Astrocyte (in vitro differentiated cells and primary cell): ENCODE results near the gene B3GNT9. TPM values are rescaled to one million over a fixed set of nuclear protein-coding genes. Genes with fewer than 3 reads are reported as not detected.
A peak's percentile ranks its signal among the peaks of the same experiment; 100 is the strongest.

Experiments
- DNase-seq: peaks from one replicate; pipeline ENCODE4 v3.0.0-alpha.2; 2010; ENCODE audit warnings: low read depth
- FAIRE-seq: peaks from 2 replicates; lab custom pipeline; 2011; peaks lifted over from hg19 to GRCh38; lab: Jason Lieb, UNC
- H2AFZ ChIP-seq: 2 replicates; pipeline ENCODE4 v1.6.0; 2012; ENCODE audit warnings: low read depth, low read length, inconsistent platforms
- H3K27ac ChIP-seq: 2 replicates; pipeline ENCODE4 v1.5.1; 2011; ENCODE audit warnings: low read depth, low read length, inconsistent platforms
- H3K27me3 ChIP-seq: 2 replicates; pipeline ENCODE4 v1.6.0; 2011; ENCODE audit warnings: low read length, inconsistent platforms; ENCODE audit not compliant: insufficient read depth
- H3K36me3 ChIP-seq: 2 replicates; pipeline ENCODE4 v1.5.1; 2011; ENCODE audit warnings: low read length, inconsistent platforms; ENCODE audit not compliant: insufficient read depth
- H3K4me1 ChIP-seq: 2 replicates; pipeline ENCODE4 v1.5.1; 2011; ENCODE audit warnings: low read length, inconsistent platforms; ENCODE audit not compliant: insufficient read depth
- H3K4me2 ChIP-seq: 2 replicates; pipeline ENCODE4 v1.6.0; 2012; ENCODE audit warnings: low read length, inconsistent platforms
- H3K4me3 ChIP-seq: 2 replicates; pipeline ENCODE4 v1.5.1; 2011; ENCODE audit warnings: low read depth, mild to moderate bottlenecking, low read length, inconsistent platforms; ENCODE audit not compliant: insufficient read depth
- H3K79me2 ChIP-seq: 2 replicates; pipeline ENCODE4 v1.6.0; 2012; ENCODE audit warnings: mild to moderate bottlenecking, low read length, inconsistent platforms; ENCODE audit not compliant: insufficient read depth
- H3K9ac ChIP-seq: 2 replicates; pipeline ENCODE4 v1.6.0; 2012; ENCODE audit warnings: mild to moderate bottlenecking, low read length, inconsistent platforms
- H3K9me3 ChIP-seq: 2 replicates; pipeline ENCODE4 v1.5.1; 2012; ENCODE audit warnings: low read depth, mild to moderate bottlenecking, low read length, inconsistent platforms; ENCODE audit not compliant: insufficient read depth
- H4K20me1 ChIP-seq: 2 replicates; pipeline ENCODE4 v1.6.0; 2012; ENCODE audit warnings: low read length, inconsistent platforms; ENCODE audit not compliant: insufficient read depth
- H3K27ac Mint-ChIP-seq: one replicate; pipeline ENCODE4 v1.8.0; 2021; ENCODE audit warnings: mild to moderate bottlenecking, mixed read lengths; ENCODE audit not compliant: unreplicated experiment
- H3K27me3 Mint-ChIP-seq: one replicate; pipeline ENCODE4 v1.8.0; 2021; ENCODE audit warnings: low read depth, mixed read lengths; ENCODE audit not compliant: unreplicated experiment
- H3K36me3 Mint-ChIP-seq: one replicate; pipeline ENCODE4 v1.8.0; 2021; ENCODE audit warnings: low read depth, mixed read lengths; ENCODE audit not compliant: unreplicated experiment
- H3K4me1 Mint-ChIP-seq: one replicate; pipeline ENCODE4 v1.8.0; 2021; ENCODE audit warnings: low read depth, mixed read lengths; ENCODE audit not compliant: unreplicated experiment
- H3K4me3 Mint-ChIP-seq: one replicate; pipeline ENCODE4 v1.8.0; 2021; ENCODE audit warnings: mild to moderate bottlenecking, moderate library complexity, mixed read lengths; ENCODE audit not compliant: unreplicated experiment
- H3K9me3 Mint-ChIP-seq: one replicate; pipeline ENCODE4 v1.8.0; 2021; ENCODE audit warnings: mild to moderate bottlenecking, mixed read lengths; ENCODE audit not compliant: unreplicated experiment
- EZH2 ChIP-seq: IDR thresholded peaks from 2 replicates; pipeline ENCODE4 v1.6.1; 2012; ENCODE audit warnings: mild to moderate bottlenecking, low read length, inconsistent platforms; ENCODE audit not compliant: insufficient read depth
- total RNA-seq: library from RNA; stranded (reverse); gene quantifications from 2 replicates; pipeline ENCODE4 v1.2.1, GENCODE V29; 2021
- TF ChIP-seq, protein P1 (sequence below): IDR thresholded peaks from 2 replicates; pipeline ENCODE4 v1.5.1; 2011; ENCODE audit warnings: low read depth, mild to moderate bottlenecking, inconsistent platforms, low read length, moderate library complexity; ENCODE audit not compliant: insufficient read depth

Gene B3GNT9
- total RNA-seq, 1 donor from 2014 or later: 7.6 TPM

DNA sequence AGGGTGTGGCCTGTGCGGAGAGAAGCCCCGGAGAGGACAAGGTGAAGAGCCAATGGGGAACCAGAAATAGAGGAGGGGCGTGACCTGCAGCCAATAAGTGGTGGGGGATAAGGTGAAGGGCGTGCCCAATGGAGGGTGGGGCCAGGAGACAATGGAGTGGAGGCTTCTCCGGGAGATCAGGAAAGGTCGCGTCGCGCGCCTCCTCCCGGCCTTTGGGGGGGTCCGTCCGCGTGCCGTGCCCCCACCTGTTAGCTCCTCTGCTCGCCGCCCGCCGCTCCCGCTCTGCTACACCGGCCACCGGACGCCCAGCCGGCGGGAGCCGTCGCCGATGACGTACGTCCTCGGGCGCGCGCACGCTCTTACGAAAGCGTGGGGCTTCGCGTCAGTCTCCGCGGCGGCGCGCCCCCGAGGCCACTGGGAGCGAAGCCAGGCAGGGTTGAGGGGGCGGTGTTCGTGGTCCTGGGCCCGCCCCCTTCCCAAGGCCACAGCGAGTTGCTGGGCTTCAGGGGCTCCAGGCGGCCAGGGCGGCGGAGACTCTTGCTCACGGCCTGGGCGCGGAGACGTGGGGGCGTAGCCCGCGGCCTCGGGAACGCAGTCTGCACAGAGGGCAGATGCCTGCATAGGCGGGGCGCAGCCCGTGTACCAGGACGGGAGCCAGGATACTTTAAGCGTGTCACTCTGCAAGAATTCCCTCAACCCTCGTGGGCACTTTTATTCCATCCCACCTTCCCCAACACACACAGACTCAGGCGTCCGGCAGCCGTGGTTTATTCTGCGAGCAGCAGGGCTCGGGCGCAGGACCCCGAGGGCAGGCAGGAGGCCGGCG, 33.0 kb upstream of the B3GNT9 start, which contains the start of gene MATCAP1:
MATCAP1 (minus strand) TSS at position 337 of the 826 bp plus-strand sequence. CDS start 3,353 bp downstream, outside the sequence.
- peak within 1 kb of the TSS; percentile 90 for H3K9ac ChIP-seq
- Mint-ChIP-seq H3K4me3 (peak within 1 kb of the TSS; percentile 79), H3K36me3 (peaks cover 3% of the 10 kb centered on the region), H3K4me1 (peaks cover 15% of the 10 kb centered on the region), H3K27ac (no peak within 1 kb of the TSS), H3K9me3 (no peaks in the 10 kb centered on the region), H3K27me3 (peaks cover 2% of the 10 kb centered on the region)
- H3K79me2 ChIP-seq: peaks cover 23% of the 10 kb centered on the region
- H3K27ac ChIP-seq: peak within 1 kb of the TSS; percentile 96
- H3K9me3 ChIP-seq: no peaks in the 10 kb centered on the region
- no peaks in the 10 kb centered on the region for H3K27me3 ChIP-seq
- H3K4me1 ChIP-seq: peaks cover 33% of the 10 kb centered on the region
- TF ChIP-seq EZH2: no peak
- TF ChIP-seq, protein P1, sequence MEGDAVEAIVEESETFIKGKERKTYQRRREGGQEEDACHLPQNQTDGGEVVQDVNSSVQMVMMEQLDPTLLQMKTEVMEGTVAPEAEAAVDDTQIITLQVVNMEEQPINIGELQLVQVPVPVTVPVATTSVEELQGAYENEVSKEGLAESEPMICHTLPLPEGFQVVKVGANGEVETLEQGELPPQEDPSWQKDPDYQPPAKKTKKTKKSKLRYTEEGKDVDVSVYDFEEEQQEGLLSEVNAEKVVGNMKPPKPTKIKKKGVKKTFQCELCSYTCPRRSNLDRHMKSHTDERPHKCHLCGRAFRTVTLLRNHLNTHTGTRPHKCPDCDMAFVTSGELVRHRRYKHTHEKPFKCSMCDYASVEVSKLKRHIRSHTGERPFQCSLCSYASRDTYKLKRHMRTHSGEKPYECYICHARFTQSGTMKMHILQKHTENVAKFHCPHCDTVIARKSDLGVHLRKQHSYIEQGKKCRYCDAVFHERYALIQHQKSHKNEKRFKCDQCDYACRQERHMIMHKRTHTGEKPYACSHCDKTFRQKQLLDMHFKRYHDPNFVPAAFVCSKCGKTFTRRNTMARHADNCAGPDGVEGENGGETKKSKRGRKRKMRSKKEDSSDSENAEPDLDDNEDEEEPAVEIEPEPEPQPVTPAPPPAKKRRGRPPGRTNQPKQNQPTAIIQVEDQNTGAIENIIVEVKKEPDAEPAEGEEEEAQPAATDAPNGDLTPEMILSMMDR: no peak
- peak within 1 kb of the TSS; percentile 70 for H3K4me3 ChIP-seq
- peaks cover 53% of the 10 kb centered on the region for H4K20me1 ChIP-seq
- H3K36me3 ChIP-seq: no peaks in the 10 kb centered on the region
- H3K4me2 ChIP-seq: peak within 1 kb of the TSS; percentile 91
- peak; percentile 96 for DNase-seq
- FAIRE-seq: peak; percentile 49
- H2AFZ ChIP-seq: peak within 1 kb of the TSS; percentile 94

DNA sequence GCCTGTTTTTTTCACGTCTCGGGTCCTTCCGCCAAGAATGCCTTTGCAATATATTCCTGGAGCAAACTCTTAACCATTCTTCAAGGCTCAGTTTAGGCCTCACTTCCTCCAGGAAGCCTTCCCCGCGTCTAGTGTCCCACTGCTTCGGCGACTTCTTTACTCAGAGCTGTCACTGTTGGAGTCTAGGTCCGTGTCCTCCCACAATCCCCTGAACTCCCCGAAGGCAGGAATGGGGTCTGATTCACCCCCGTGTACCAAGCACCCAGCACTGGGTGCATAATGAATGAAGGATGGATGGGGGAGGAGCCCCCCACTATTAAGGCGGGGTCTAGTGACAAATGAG, 32.5 kb upstream of the B3GNT9 start:
- H3K27me3 Mint-ChIP-seq: peaks cover 5% of the 10 kb centered on the region
- no peak overlapping the region for H3K4me3 Mint-ChIP-seq
- Histone ChIP-seq H3K9me3 (no peaks in the 10 kb centered on the region), H4K20me1 (peaks cover 58% of the 10 kb centered on the region), H3K27ac (peak overlapping the region; percentile 30), H3K9ac (peak overlapping the region; percentile 90), H3K4me2 (peak overlapping the region; percentile 91), H3K79me2 (peaks cover 23% of the 10 kb centered on the region), H3K27me3 (no peaks in the 10 kb centered on the region), H2AFZ (peak overlapping the region; percentile 94), H3K4me3 (peak overlapping the region; percentile 70), H3K36me3 (no peaks in the 10 kb centered on the region), H3K4me1 (peaks cover 33% of the 10 kb centered on the region)
- no peak for DNase-seq
- H3K9me3 Mint-ChIP-seq: no peaks in the 10 kb centered on the region
- peaks cover 15% of the 10 kb centered on the region for H3K4me1 Mint-ChIP-seq
- H3K36me3 Mint-ChIP-seq: peaks cover 5% of the 10 kb centered on the region
- TF ChIP-seq EZH2: no peak
- TF ChIP-seq, protein P1: no peak
- FAIRE-seq: no peak
- no peak overlapping the region for H3K27ac Mint-ChIP-seq

DNA sequence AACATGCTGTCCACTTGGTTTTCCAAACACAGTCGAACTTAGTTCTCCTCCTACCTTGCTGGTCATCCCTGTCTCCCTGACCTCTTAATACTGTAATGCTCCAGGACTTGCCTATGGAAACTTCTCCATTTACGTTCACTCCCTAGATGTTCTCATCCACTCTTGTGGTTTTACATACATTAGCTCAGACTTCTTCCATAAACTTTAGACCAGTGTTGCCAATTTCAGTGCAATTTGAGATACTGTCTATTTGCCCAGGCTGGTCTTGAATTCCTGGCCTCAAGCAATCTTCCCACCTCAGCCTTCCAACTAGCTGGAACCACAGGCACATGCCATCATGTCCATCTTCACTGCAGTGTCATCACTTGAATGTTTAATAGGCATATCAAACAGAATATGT, 31.5 kb upstream of the B3GNT9 start:
- Histone ChIP-seq H3K4me2 (peak overlapping the region; percentile 91), H3K4me1 (peaks cover 33% of the 10 kb centered on the region), H2AFZ (no peak overlapping the region), H3K79me2 (peaks cover 23% of the 10 kb centered on the region), H3K4me3 (no peak overlapping the region), H3K27ac (no peak overlapping the region), H3K9me3 (no peaks in the 10 kb centered on the region), H3K36me3 (no peaks in the 10 kb centered on the region), H3K9ac (no peak overlapping the region), H3K27me3 (no peaks in the 10 kb centered on the region), H4K20me1 (peaks cover 68% of the 10 kb centered on the region)
- no peak for DNase-seq
- no peak overlapping the region for H3K27ac Mint-ChIP-seq
- peaks cover 8% of the 10 kb centered on the region for H3K36me3 Mint-ChIP-seq
- H3K4me1 Mint-ChIP-seq: peaks cover 14% of the 10 kb centered on the region
- H3K27me3 Mint-ChIP-seq: peaks cover 11% of the 10 kb centered on the region
- peaks cover 2% of the 10 kb centered on the region for H3K9me3 Mint-ChIP-seq
- TF ChIP-seq, protein P1: no peak
- TF ChIP-seq EZH2: no peak
- H3K4me3 Mint-ChIP-seq: no peak overlapping the region
- no peak for FAIRE-seq
